Measurements from ENCODE around the gene CFAP53.

DNA sequence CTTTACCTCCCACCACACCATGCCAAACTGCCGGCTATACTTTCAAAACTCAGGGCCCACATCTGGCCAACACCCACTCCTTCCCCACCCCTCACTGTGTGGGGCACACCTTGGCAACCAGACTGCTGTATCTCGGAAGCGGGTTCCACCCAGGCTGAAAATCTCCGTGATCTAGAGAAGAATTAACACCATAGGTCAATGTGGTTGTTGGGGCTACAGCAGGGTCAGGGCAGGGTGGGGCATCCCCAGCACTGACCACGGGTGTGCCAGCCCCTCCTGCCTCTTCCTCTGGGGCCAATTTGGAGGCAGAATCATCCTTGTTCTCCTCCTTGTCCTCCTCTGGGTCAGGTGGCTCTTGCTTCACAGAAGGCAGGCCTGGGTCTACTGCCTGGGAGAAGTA is 6.3 kb upstream of the CFAP53 start:
- no peak for TF ChIP-seq IRF2 (CRISPR knock-in tag; IDR thresholded peaks at IDR 0.05)
- TF ChIP-seq EP300 (IDR thresholded peaks at IDR 0.05; ENCODE audit: low read depth in 2 of 2, low read length in 2 of 2), result no peak
- no peak for TF ChIP-seq EP300 (CRISPR knock-in tag; IDR thresholded peaks at IDR 0.05; ENCODE audit: borderline replicate concordance)
